Stimulated activated CD4-positive, alpha-beta T cell treated with anti-CD3 and anti-CD28 coated beads, Interleukin-4, amount 100 ng/mL, for 24 hours (primary cell): Measurements from ENCODE around the gene SCN9A.
"Not testable (repeated sequence)": the region's sequence is repeated elsewhere in the genome, so short reads cannot be mapped to it uniquely, and the experiment has no call there.

Experiments used
- DNase-seq: peaks from one replicate; pipeline ENCODE4 v3.0.0-alpha.2; 2020

The SCN9A gene

GRCh38 chr2:166238176-166238575 is 137.6 kb downstream of the SCN9A start:
- DNase-seq = no peak

DNA sequence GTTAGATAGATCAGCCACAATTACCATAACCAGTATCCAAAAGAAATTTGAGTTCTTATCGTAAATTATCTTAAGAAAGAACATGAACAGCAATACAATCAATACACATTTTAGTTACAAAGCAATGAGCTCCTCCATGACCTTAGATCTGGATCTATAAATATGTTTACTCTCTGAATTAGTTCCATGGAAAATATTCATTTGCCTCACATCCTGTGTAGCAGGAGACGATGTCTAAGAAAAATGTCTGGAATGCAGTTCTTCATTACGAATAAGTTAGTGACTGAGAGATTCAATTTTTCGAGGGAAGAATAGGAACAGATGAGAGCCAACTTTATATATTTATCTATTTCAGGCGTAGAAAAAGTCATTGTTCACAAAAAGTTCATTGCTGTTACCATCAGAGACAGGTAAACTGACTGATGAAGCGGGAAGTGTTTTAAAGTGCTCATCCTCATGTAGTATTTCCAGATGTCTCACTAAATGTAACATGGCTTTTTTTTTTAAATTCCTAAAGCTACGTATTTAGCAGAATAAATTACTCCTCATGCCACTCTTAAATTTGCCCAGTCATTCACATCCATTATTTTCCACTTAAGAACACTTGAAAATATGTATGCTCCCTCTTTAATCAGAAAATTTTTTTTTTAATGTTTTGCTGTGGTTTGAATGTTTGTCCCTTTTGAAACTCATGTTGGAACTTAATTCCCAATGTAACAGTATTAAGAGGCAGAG is 141.5 kb downstream of the SCN9A start:
- DNase-seq = no peak

GRCh38 chr2:166233244-166233643 is 142.5 kb downstream of the SCN9A start:
- DNase-seq = no peak

- no peak for DNase-seq
These were observed 145.0 kb downstream of the SCN9A start for GRCh38 chr2:166230724-166231070.

- DNase-seq = no peak
These were observed 145.6 kb downstream of the SCN9A start for GRCh38 chr2:166230024-166230723.

DNA sequence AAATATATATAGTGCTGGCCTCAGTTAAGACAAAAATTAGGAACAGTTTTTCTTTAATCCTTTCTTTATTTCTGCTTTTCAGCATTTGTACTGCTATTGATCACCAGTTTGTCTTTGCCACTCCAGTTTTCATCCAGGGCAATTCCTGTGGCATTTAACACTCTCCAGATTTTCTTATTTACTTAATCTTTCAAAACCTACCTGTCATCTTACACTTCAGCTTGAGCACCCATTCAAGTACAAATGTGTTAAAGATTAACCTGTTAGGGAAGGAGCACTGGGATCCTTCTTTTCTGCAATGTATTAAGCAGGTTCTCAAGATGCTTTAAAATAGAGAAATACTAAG is 146.1 kb downstream of the SCN9A start:
- DNase-seq = no peak

DNA sequence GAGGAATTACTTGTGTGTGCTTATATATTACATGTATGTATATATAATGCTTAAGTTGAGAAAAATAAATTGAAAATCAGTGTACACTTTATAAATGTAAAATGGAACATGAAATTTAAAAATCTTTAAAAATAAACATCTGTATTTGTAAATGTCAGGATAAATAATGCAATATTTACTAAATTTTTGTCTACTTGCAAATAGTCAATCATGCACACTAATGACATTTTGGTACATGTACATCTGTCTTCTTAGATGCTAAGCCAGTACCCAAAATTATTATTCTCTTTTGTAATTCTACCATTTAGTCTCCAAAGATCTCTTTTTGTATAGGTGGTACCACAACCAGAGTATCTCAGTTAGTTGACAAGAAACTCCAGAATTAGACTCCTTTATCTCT is 151.5 kb downstream of the SCN9A start:
- DNase-seq = no peak

DNA sequence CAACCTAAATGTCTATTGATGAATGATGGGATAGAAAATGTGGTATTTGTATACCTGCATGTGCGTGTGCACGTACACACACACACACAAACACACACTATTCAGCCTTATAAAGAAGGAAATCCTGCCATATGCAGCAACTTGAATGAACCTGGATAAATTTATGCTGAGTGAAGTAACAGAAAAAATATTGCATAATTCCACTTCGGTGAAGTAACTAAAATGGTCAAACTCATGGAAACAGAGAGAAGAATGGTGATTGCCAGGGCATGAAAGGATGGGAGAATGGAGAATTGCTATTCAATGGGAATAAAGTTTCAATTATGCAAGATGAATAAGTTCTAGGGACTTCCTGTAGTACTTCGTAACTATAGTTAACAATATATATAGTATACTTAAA is 152.4 kb downstream of the SCN9A start:
- DNase-seq = no peak

DNA sequence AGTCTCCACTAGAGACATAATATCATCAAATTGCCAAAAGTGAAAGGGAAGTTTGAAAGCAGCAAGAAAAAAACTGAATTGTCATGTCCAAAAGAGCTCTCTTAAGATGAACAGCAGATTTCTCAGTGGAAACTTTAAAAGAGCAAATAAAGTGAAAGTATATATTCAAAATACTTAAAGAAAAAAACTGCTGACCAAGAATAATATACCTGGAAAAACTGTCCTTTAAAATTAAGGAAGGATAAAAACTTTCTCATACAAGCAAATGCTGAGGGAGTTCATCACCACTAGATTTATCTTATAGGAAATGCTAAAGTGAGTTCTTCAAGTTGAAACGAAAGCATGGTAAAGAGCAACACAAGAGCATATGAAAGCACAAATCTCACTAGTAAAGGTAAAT is 164.7 kb downstream of the SCN9A start:
- no peak for DNase-seq

- DNase-seq = not testable (repeated sequence)
These were observed 165.8 kb downstream of the SCN9A start for GRCh38 chr2:166209944-166210343.

DNA sequence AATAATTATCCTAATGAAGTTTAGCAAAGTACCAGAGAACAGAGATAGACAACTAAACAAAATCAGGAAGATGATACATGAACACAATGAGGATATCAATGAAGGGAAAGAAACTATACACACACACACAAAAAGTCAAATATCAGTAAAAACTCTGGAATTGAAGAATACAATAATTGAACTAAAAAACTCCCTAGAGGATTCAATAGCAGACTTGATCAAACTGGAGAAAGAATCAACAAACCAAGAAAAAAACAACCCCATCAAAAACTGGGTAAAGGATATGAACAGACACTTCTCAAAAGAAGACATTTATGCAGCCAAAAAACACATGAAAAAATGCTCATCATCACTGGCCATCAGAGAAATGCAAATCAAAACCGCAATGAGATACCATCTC is 166.4 kb downstream of the SCN9A start:
- not testable (repeated sequence) for DNase-seq

DNA sequence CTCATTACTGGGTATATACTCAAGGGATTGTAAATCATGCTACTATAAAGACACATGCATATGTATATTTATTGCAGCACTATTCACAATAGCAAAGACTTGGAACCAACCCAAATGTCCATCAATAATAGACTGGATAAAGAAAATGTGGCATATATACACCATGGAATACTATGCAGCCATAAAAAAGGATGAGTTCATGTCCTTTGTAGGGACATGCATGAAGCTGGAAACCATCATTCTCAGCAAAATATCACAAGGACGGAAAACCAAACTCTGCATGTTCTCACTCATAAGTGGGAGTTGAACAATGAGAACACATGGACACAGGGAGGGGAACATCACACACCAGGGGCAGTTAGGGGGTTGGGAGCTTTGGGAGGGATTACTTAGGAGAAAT is 169.6 kb downstream of the SCN9A start:
- DNase-seq = not testable (repeated sequence)

- no peak for DNase-seq
These were observed 173.0 kb downstream of the SCN9A start for GRCh38 chr2:166202778-166203177.

DNA sequence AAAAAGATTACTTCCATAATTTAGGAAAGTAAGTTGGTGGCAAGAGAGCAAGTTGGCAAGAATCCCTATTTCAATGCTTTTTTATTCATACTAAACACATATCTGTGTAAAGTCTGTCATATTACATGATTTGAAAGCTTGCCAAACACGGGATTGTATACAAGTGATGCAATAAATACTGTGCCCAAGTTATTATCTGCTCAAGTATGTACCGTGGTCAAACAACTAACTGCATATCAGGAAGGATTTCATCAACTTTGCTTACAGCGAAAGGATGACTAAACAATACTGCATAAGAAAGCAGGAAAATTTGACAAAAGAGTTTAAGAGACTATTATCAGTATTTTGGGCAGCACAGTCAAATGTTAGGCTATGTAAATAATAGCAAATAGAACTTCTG is 178.3 kb downstream of the SCN9A start:
- no peak for DNase-seq

DNA sequence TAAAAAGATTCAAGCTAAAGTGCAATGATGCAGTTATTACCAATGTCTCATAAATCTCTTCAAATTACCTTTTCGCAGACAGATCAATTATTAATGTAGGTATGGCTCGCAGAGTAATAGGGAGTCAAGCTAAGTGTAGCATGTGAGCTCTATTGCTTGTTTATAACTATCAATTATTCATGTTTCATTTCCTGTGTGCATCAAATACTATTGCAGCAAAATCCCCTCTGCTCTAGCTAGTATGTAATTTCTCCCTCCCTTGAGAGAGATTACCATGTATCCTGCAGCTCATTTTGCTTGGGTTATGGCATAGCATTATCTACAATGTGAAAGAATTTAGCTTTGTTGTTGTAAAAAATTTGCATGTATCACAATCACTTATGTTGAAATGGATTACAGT is 182.3 kb downstream of the SCN9A start:
- DNase-seq = no peak

DNA sequence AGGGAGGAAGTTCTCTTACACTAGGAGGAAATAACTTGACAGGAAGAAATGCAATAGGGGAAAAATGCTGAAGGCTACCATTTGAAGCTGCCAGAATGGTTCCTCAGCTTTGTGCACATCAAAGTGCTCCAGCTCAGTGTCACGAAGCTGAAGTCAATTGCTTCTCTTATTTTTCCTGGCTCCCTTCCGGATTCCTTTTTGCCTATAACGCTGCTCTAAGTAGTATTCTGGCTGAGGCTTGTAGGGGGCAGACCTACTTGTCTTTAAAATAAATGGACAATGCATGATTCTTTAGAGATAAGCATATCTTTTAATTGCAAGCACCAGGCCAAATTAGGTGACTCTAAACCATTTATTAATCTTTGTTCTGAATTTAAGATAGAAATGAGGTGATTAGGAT is 187.7 kb downstream of the SCN9A start:
- no peak for DNase-seq

DNA sequence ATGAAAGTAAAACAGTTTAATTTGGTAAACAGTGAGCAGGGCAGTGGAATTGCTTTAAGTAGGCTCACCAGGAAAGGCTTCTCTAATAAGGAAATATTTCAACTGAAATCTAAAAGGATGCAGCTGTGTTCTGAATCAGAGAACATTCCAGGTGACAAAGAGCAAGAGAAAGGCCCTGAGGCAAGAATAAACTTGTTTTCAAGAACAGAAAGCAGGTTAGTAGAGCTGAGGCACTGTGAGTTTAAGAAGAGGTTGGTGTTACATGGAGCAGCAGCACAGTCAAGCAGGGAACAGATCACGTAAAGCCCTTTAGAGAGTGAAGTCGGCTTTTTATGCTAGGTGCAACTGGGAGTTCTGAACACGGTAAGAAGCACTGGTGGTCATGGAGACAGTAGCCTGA is 191.0 kb downstream of the SCN9A start:
- no peak for DNase-seq

DNA sequence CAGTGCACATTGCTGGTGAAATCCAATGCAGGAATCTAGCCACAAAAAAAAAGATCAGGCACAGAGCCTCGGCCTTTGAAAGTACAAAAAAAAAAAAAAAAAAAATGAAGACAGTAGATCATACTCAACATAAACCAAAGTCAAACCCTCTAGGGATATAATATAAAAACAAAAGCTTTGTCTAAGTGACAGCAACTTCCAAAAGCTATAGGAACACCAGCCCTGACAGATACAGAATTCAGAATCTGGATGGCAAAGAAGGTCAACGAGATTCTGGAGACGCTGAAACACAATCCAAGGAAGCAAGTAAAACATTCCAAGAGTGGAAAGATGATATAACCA is 194.0 kb downstream of the SCN9A start:
- DNase-seq = no peak

DNA sequence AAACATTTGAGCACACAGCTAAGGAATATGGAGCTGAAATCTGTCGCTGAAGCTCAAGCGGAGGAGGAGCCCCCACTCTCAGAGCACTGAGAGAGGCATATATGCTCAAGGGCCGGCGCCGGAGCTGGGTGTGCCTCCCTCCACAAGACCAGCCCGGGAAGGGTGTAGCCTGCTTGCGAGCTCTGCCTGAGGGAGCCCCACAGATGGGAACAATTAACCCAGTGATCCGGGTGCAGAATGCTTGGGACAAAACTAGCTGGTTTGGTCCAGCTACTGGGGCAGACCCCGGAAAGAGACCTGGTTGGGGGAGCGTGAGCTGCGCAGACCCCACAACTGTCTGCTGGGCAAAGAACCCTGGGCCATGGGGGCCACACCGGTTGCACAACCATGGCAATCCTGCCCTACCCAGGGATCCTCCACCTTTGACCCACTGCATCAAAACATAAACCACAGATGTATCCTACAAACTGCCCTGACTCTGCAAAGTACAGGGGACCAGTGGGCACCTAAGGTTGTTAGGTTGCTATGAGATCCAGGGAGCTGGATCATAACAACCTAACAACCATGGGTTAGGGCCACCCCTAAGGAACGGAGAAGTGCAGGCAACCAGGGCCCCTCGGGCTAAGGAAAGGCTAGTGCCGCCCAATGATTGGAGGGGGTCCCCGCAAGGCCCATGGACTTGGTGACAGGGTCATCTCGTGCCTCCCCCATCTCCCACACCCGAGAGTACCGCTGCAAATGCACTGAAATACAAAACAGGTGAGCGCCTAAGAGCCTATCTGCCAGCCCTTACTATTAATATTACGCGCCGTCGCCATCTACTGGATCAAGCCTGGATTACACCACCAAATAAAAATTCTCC is 194.6 kb downstream of the SCN9A start:
- peak; percentile 6 for DNase-seq

GRCh38 chr2:166179201-166179600 is 196.5 kb downstream of the SCN9A start:
- no peak for DNase-seq

DNA sequence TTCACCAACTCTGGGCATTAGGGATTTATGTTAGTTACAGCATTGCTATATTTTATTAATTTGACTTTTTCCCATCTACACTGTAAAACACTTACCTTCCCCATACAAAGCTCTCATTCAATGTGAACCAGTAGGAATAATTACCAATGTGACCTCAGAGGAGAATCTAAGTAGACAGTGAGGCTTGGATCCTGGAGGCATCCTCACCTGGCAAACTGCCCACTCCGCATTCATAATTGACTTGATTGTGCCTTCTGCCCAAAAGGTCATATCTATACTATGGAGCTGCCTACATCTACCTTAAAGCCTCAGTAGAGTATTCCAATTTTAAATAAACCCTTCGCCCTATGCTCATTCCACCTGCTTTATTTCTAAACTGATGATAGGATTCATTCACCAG is 202.5 kb downstream of the SCN9A start:
- no peak for DNase-seq

DNA sequence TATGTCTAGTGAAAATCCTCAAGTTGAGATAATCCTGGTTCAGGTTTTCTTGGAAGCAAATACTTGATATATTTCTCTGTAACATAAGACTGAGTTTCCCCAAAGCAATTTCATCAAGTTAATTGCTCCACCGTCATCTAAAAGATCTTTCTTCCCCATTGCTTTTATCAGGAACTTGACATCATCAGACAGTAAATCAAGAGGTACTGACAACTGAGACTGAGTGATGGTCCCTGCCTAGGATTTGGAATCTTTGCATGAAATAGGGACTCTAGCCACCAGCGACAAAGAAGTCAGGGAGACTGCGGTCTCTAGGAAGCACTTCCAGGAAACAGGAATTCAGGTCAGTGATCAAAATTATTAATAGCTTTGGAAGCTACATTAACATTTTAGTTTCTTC is 204.5 kb downstream of the SCN9A start:
- DNase-seq = no peak

- no peak for DNase-seq
These were observed 205.4 kb downstream of the SCN9A start for GRCh38 chr2:166170356-166170755.

DNA sequence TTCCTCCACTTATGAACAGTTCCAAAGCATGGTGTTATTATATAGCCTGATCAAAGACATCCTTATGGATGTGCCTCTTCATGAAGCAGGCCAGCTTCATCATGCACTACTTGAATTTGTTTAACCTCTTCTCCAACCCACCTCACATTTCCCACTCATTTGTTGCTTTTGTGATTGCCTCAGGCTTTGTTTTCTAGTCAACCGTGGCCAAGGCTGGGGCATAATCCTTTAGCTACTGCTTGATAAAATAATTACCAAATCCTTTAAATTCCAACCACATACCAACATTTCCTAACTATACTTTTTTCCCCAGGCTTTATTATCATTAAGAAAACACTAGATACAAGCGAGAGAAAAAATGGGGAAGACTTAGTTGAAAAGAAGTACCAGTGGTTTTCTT is 208.3 kb downstream of the SCN9A start:
- no peak for DNase-seq
